Neural cell (in vitro differentiated cells): Measurements from ENCODE around the gene MSGN1. TPM values are rescaled to one million over a fixed set of nuclear protein-coding genes. Genes with fewer than 3 reads are reported as not detected.

Experiments
- H2AFZ ChIP-seq: fragments of 200-600, 300-800 bp; sonication (generic), shearing (Covaris generic); 2 replicates; pipeline ENCODE4 v1.6.0; 2014; ENCODE audit warnings: low read depth, mild to moderate bottlenecking, antibody characterized with exemption, low read length, moderate library complexity
- H3F3A ChIP-seq: fragments of 200-600 bp; shearing (Covaris generic); 2 replicates; pipeline ENCODE4 v1.6.1; 2016; ENCODE audit warnings: mild to moderate bottlenecking, moderate library complexity, mixed read lengths, antibody characterized with exemption, low read length; ENCODE audit not compliant: insufficient read depth, poor library complexity, severe bottlenecking
- H3K27ac ChIP-seq: fragments of 200-600, 300-800 bp; sonication (generic), shearing (Covaris generic); 2 replicates; pipeline ENCODE4 v1.5.1; 2014; ENCODE audit warnings: mild to moderate bottlenecking, low read length, moderate library complexity
- H3K27me3 ChIP-seq: fragments of 300-800, 200-600 bp; sonication (generic), shearing (Covaris generic); 2 replicates; pipeline ENCODE4 v1.6.0; 2014; ENCODE audit warnings: mild to moderate bottlenecking, low read depth, low read length, moderate library complexity; ENCODE audit not compliant: insufficient read depth
- H3K36me3 ChIP-seq: fragments of 300-800, 200-600 bp; sonication (generic), shearing (Covaris generic); 2 replicates; pipeline ENCODE4 v1.5.1; 2014; ENCODE audit warnings: mild to moderate bottlenecking, antibody characterized with exemption, low read length, moderate library complexity; ENCODE audit not compliant: insufficient read depth
- H3K4me2 ChIP-seq: fragments of 300-800, 200-600 bp; sonication (generic), shearing (Covaris generic); 2 replicates; pipeline ENCODE4 v1.6.0; 2014; ENCODE audit warnings: mild to moderate bottlenecking, low read length
- H3K4me3 ChIP-seq: fragments of 300-800, 200-600 bp; sonication (generic), shearing (Covaris generic); 2 replicates; pipeline ENCODE4 v1.5.1; 2014; ENCODE audit warnings: mild to moderate bottlenecking, low read length, moderate library complexity
- H3K79me2 ChIP-seq: fragments of 200-600 bp; shearing (Covaris generic); replicated peaks from 2 replicates; pipeline ENCODE4 v1.6.0; 2014; ENCODE audit warnings: mild to moderate bottlenecking, low read length, moderate library complexity; ENCODE audit not compliant: insufficient read depth
- H3K9ac ChIP-seq: fragments of 300-800, 200-600 bp; sonication (generic), shearing (Covaris generic); 2 replicates; pipeline ENCODE4 v1.6.1; 2016; ENCODE audit warnings: mild to moderate bottlenecking, low read length, mixed read lengths
- H3K9me2 ChIP-seq: fragments of 200-600 bp; shearing (Covaris generic); 2 replicates; pipeline ENCODE4 v1.6.1; 2016; ENCODE audit warnings: mild to moderate bottlenecking, low read length, mixed read lengths; ENCODE audit not compliant: insufficient read depth
- H3K9me3 ChIP-seq: fragments of 200-600, 300-800 bp; sonication (generic), shearing (Covaris generic); 2 replicates; pipeline ENCODE4 v1.6.1; 2016; ENCODE audit warnings: mild to moderate bottlenecking, mixed run types, low read length, moderate library complexity, mixed read lengths
- H4K20me1 ChIP-seq: fragments of 200-600 bp; shearing (Covaris generic); 2 replicates; pipeline ENCODE4 v1.6.1; 2016; ENCODE audit warnings: mild to moderate bottlenecking, mixed run types; ENCODE audit not compliant: insufficient read depth
- EP300 ChIP-seq: fragments of 450-650 bp; conservative IDR thresholded peaks from 2 replicates; pipeline ENCODE4 v1.6.1; 2014; ENCODE audit warnings: antibody characterized with exemption, mild to moderate bottlenecking, moderate library complexity; ENCODE audit not compliant: poor library complexity, severe bottlenecking
- EZH2 ChIP-seq: fragments of 200-600, 300-800 bp; shearing (Covaris generic), sonication (generic); IDR thresholded peaks from 2 replicates; pipeline ENCODE4 v1.6.1; 2014; ENCODE audit warnings: antibody characterized with exemption, low read length, borderline replicate concordance, mild to moderate bottlenecking; ENCODE audit not compliant: insufficient read depth, poor library complexity, severe bottlenecking
- MXI1 ChIP-seq: fragments of 450-650 bp; conservative IDR thresholded peaks from 2 replicates; pipeline ENCODE4 v1.6.1; 2014; ENCODE audit warnings: antibody characterized with exemption, mild to moderate bottlenecking; ENCODE audit not compliant: poor library complexity, severe bottlenecking
- POLR2AphosphoS5 ChIP-seq: IDR thresholded peaks from 2 replicates; pipeline ENCODE4 v1.6.1; 2012
- RAD21 ChIP-seq: fragments of 450-650 bp; conservative IDR thresholded peaks from 2 replicates; pipeline ENCODE4 v1.6.1; 2014; ENCODE audit warnings: antibody characterized with exemption, mild to moderate bottlenecking, moderate library complexity
- SMC3 ChIP-seq: fragments of 450-650 bp; conservative IDR thresholded peaks from 2 replicates; pipeline ENCODE4 v1.6.1; 2014; ENCODE audit warnings: antibody characterized with exemption, mild to moderate bottlenecking, moderate library complexity; ENCODE audit not compliant: poor library complexity
- TAF1 ChIP-seq: IDR thresholded peaks from 2 replicates; pipeline ENCODE4 v1.6.1; 2012; ENCODE audit warnings: low read depth
- polyA minus RNA-seq: library from RNA; depleted of rRNA, polyadenylated mRNA; stranded (reverse); fragments of >200 nt; gene quantifications from 2 replicates; pipeline ENCODE4 v1.2.3, GENCODE V29; 2014
- polyA plus RNA-seq: library from polyadenylated mRNA; depleted of rRNA; stranded (reverse); fragments of >200 nt; gene quantifications from 2 replicates; pipeline ENCODE4 v1.2.3, GENCODE V29; 2014
- TF ChIP-seq, protein P1 (sequence below): IDR thresholded peaks from 2 replicates; pipeline ENCODE4 v1.6.1; 2012; ENCODE audit warnings: borderline replicate concordance
- TF ChIP-seq, protein P2 (sequence below): fragments of 450-650 bp; IDR thresholded peaks from 2 replicates; pipeline ENCODE4 v1.5.1; 2014; ENCODE audit warnings: antibody characterized with exemption, mild to moderate bottlenecking, moderate library complexity; ENCODE audit not compliant: poor library complexity, severe bottlenecking

Gene MSGN1
- polyA plus RNA-seq, result not detected in 2 replicates
- polyA minus RNA-seq, result not detected in 2 replicates

- no peak for TF ChIP-seq TAF1
- TF ChIP-seq EZH2, result no peak
- TF ChIP-seq MXI1, result no peak
- no peak for TF ChIP-seq EP300
- no peak for TF ChIP-seq POLR2AphosphoS5
- no peak for TF ChIP-seq RAD21
- TF ChIP-seq, protein P1, sequence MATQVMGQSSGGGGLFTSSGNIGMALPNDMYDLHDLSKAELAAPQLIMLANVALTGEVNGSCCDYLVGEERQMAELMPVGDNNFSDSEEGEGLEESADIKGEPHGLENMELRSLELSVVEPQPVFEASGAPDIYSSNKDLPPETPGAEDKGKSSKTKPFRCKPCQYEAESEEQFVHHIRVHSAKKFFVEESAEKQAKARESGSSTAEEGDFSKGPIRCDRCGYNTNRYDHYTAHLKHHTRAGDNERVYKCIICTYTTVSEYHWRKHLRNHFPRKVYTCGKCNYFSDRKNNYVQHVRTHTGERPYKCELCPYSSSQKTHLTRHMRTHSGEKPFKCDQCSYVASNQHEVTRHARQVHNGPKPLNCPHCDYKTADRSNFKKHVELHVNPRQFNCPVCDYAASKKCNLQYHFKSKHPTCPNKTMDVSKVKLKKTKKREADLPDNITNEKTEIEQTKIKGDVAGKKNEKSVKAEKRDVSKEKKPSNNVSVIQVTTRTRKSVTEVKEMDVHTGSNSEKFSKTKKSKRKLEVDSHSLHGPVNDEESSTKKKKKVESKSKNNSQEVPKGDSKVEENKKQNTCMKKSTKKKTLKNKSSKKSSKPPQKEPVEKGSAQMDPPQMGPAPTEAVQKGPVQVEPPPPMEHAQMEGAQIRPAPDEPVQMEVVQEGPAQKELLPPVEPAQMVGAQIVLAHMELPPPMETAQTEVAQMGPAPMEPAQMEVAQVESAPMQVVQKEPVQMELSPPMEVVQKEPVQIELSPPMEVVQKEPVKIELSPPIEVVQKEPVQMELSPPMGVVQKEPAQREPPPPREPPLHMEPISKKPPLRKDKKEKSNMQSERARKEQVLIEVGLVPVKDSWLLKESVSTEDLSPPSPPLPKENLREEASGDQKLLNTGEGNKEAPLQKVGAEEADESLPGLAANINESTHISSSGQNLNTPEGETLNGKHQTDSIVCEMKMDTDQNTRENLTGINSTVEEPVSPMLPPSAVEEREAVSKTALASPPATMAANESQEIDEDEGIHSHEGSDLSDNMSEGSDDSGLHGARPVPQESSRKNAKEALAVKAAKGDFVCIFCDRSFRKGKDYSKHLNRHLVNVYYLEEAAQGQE, result no peak
- no peak for TF ChIP-seq SMC3
- TF ChIP-seq, protein P2, sequence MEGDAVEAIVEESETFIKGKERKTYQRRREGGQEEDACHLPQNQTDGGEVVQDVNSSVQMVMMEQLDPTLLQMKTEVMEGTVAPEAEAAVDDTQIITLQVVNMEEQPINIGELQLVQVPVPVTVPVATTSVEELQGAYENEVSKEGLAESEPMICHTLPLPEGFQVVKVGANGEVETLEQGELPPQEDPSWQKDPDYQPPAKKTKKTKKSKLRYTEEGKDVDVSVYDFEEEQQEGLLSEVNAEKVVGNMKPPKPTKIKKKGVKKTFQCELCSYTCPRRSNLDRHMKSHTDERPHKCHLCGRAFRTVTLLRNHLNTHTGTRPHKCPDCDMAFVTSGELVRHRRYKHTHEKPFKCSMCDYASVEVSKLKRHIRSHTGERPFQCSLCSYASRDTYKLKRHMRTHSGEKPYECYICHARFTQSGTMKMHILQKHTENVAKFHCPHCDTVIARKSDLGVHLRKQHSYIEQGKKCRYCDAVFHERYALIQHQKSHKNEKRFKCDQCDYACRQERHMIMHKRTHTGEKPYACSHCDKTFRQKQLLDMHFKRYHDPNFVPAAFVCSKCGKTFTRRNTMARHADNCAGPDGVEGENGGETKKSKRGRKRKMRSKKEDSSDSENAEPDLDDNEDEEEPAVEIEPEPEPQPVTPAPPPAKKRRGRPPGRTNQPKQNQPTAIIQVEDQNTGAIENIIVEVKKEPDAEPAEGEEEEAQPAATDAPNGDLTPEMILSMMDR, result no peak
- H3K4me3 ChIP-seq, result no peak within 1 kb of the TSS
- H3K79me2 ChIP-seq, result no peaks in the 10 kb centered on the region
- H4K20me1 ChIP-seq, result no peaks in the 10 kb centered on the region
- no peak within 1 kb of the TSS for H3K27ac ChIP-seq
- no peaks in the 10 kb centered on the region for H3K9me3 ChIP-seq
- H3F3A ChIP-seq, result no peaks in the 10 kb centered on the region
- H3K9ac ChIP-seq, result no peak within 1 kb of the TSS
- H3K27me3 ChIP-seq, result no peaks in the 10 kb centered on the region
- no peak within 1 kb of the TSS for H3K4me2 ChIP-seq
- H3K9me2 ChIP-seq, result no peaks in the 10 kb centered on the region
- H2AFZ ChIP-seq, result no peak within 1 kb of the TSS
- no peaks in the 10 kb centered on the region for H3K36me3 ChIP-seq
These were observed at the start of gene MSGN1 for GRCh38 chr2:17816396-17817245. MSGN1 (plus strand) TSS chr2:17816460; CDS start chr2:17816519, 59 bp downstream.

GRCh38 chr2:17768894-17769293 is 47.4 kb upstream of the MSGN1 start:
- no peaks in the 10 kb centered on the region for H3F3A ChIP-seq
- no peak overlapping the region for H3K4me2 ChIP-seq
- H3K27ac ChIP-seq, result no peak overlapping the region
- no peaks in the 10 kb centered on the region for H3K9me2 ChIP-seq
- TF ChIP-seq POLR2AphosphoS5 (no peak), EZH2 (no peak), MXI1 (no peak), RAD21 (no peak), TAF1 (no peak), EP300 (no peak), SMC3 (no peak)
- TF ChIP-seq, protein P2, result no peak
- TF ChIP-seq, protein P1, result no peak
- H3K9ac ChIP-seq, result no peak overlapping the region
- no peak overlapping the region for H3K4me3 ChIP-seq
- no peak overlapping the region for H2AFZ ChIP-seq
- no peaks in the 10 kb centered on the region for H4K20me1 ChIP-seq
- no peaks in the 10 kb centered on the region for H3K79me2 ChIP-seq
- H3K9me3 ChIP-seq, result no peaks in the 10 kb centered on the region
- no peaks in the 10 kb centered on the region for H3K27me3 ChIP-seq
- no peaks in the 10 kb centered on the region for H3K36me3 ChIP-seq
